Activated T-helper 1 cell treated with Interleukin-2 at 50 U/mL for 16 hours (primary cell): ENCODE data around the gene CLSTN2.

Source experiments
- DNase-seq: peaks from one replicate; pipeline ENCODE4 v3.0.0-alpha.2; 2020; ENCODE audit warnings: low read depth

CLSTN2 gene

GRCh38 chr3:139935016-139935865, at the start of gene CLSTN2:
TSS of gene CLSTN2 (plus strand) at chr3:139935185.
- DNase-seq = no peak

- no peak for DNase-seq
These were observed 47.6 kb upstream of the CLSTN2 start for GRCh38 chr3:139887431-139887830.

GRCh38 chr3:139888561-139889140, 46.3 kb upstream of the CLSTN2 start:
- no peak for DNase-seq

GRCh38 chr3:139893267-139893962, 41.6 kb upstream of the CLSTN2 start:
- no peak for DNase-seq

- no peak for DNase-seq
These were observed 40.9 kb upstream of the CLSTN2 start for GRCh38 chr3:139893963-139894642.

GRCh38 chr3:139894643-139894989, 40.4 kb upstream of the CLSTN2 start:
- no peak for DNase-seq

- no peak for DNase-seq
These were observed 37.2 kb upstream of the CLSTN2 start for GRCh38 chr3:139897759-139898158.

GRCh38 chr3:139906418-139906817, 28.6 kb upstream of the CLSTN2 start:
- DNase-seq = no peak

- no peak for DNase-seq
These were observed 25.2 kb upstream of the CLSTN2 start for GRCh38 chr3:139909811-139910210.

GRCh38 chr3:139916271-139916670, 18.7 kb upstream of the CLSTN2 start:
- DNase-seq = no peak

- DNase-seq = no peak
These were observed 17.7 kb upstream of the CLSTN2 start for GRCh38 chr3:139917226-139917785.

GRCh38 chr3:139928708-139929505, 6.1 kb upstream of the CLSTN2 start:
- no peak for DNase-seq

GRCh38 chr3:139930211-139930610, 4.8 kb upstream of the CLSTN2 start:
- DNase-seq = no peak

GRCh38 chr3:139933766-139934165, 1.2 kb upstream of the CLSTN2 start:
- no peak for DNase-seq

GRCh38 chr3:139934613-139935015, 371 bp upstream of the CLSTN2 start:
- DNase-seq = no peak

GRCh38 chr3:139935866-139936817, 1.2 kb downstream of the CLSTN2 start:
- no peak for DNase-seq

GRCh38 chr3:139937674-139938279, 2.8 kb downstream of the CLSTN2 start:
- DNase-seq = no peak

- DNase-seq = no peak
These were observed 4.8 kb downstream of the CLSTN2 start for GRCh38 chr3:139939681-139940190.

- DNase-seq = no peak
These were observed 5.6 kb downstream of the CLSTN2 start for GRCh38 chr3:139940622-139941021.

- no peak for DNase-seq
These were observed 6.6 kb downstream of the CLSTN2 start for GRCh38 chr3:139941580-139941979.
